ENCODE results near the gene ERC1.

The ERC1 gene

DNA sequence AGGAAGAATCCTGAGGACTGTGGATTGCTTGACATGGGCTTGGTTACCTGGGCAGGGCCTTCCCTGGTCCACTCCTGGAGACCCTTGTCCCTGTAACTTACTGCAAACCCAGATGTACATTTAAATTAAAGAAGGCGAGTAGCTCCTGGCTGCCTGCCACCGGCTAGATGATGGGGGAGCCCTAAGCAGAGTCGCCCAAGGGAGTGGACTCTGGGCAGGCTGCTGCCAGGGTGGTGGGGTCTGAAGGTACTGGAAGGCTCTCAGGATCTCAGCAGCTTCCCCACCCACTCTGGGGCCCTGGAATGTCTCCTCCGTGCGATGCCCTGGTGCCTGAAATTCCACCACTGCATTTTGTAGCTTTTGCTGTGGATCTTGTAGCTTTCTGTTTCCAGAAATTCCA lies 528.6 kb downstream of the ERC1 start:
- peaks cover 8% of the 10 kb centered on the region for H3K27me3 ChIP-seq (ENCODE audit: control insufficient read depth, low read length)
- no peaks in the 10 kb centered on the region for H3K36me3 ChIP-seq (ENCODE audit: control insufficient read depth, low read length)
- no peaks in the 10 kb centered on the region for H3K79me2 ChIP-seq (ENCODE audit: control insufficient read depth, low read length)
- TF ChIP-seq EZH2phosphoT487 (IDR thresholded peaks at IDR 0.05; ENCODE audit: borderline replicate concordance, low read length), result no peak
- TF ChIP-seq, protein P1, sequence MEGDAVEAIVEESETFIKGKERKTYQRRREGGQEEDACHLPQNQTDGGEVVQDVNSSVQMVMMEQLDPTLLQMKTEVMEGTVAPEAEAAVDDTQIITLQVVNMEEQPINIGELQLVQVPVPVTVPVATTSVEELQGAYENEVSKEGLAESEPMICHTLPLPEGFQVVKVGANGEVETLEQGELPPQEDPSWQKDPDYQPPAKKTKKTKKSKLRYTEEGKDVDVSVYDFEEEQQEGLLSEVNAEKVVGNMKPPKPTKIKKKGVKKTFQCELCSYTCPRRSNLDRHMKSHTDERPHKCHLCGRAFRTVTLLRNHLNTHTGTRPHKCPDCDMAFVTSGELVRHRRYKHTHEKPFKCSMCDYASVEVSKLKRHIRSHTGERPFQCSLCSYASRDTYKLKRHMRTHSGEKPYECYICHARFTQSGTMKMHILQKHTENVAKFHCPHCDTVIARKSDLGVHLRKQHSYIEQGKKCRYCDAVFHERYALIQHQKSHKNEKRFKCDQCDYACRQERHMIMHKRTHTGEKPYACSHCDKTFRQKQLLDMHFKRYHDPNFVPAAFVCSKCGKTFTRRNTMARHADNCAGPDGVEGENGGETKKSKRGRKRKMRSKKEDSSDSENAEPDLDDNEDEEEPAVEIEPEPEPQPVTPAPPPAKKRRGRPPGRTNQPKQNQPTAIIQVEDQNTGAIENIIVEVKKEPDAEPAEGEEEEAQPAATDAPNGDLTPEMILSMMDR (IDR thresholded peaks at IDR 0.05; ENCODE audit: low read depth, low read length, poor library complexity, severe bottlenecking), result no peak
- no peak overlapping the region for H3K27ac ChIP-seq (ENCODE audit: low read depth, low read length)
- no peak overlapping the region for H3K4me3 ChIP-seq (ENCODE audit: low read length)
- H3K9me3 ChIP-seq (ENCODE audit: control insufficient read depth, insufficient read depth, low read length), result peaks cover 4% of the 10 kb centered on the region
- no peaks in the 10 kb centered on the region for H4K20me1 ChIP-seq (ENCODE audit: control insufficient read depth, insufficient read depth, low read depth, low read length)
- no peak overlapping the region for H3K4me2 ChIP-seq (ENCODE audit: low read length)
- H3F3A ChIP-seq (ENCODE audit: control insufficient read depth, insufficient read depth), result no peaks in the 10 kb centered on the region
- no peaks in the 10 kb centered on the region for H3K4me1 ChIP-seq (ENCODE audit: control insufficient read depth, low read length)
- H3K9me2 ChIP-seq (replicated peaks; ENCODE audit: control insufficient read depth, low read length), result no peaks in the 10 kb centered on the region

DNA sequence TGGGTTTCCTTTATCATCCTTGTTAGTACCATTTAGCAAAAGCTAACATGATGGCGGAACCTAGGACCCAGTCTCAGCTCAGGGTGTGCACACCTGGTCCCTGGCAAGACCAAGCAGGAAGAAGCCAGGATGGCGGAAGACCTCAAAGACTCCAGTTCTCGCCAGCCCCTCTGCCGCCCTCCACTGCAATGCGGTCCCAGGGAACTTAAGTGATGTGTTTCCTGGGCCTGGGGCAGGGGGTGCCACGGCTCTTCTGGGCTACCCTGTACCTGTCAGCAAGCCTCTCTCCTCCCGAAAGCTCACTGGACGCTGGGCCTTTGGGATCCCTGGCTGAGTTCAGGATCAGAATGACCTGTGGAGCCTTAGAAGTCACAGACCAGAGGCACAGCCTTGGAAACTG lies 532.0 kb downstream of the ERC1 start:
- H4K20me1 ChIP-seq (ENCODE audit: control insufficient read depth, insufficient read depth, low read depth, low read length), result no peaks in the 10 kb centered on the region
- H3K4me2 ChIP-seq (ENCODE audit: low read length), result no peak overlapping the region
- no peak overlapping the region for H3K4me3 ChIP-seq (ENCODE audit: low read length)
- peaks cover 5% of the 10 kb centered on the region; the same call in 1 of the 2 replicates for H3K4me1 ChIP-seq (ENCODE audit: control insufficient read depth, low read length)
- H3K27ac ChIP-seq (ENCODE audit: low read depth, low read length), result no peak overlapping the region
- H3K9me2 ChIP-seq (replicated peaks; ENCODE audit: control insufficient read depth, low read length), result no peaks in the 10 kb centered on the region
- TF ChIP-seq, protein P1 (IDR thresholded peaks at IDR 0.05; ENCODE audit: low read depth, low read length, poor library complexity, severe bottlenecking), result no peak
- H3K36me3 ChIP-seq (ENCODE audit: control insufficient read depth, low read length), result no peaks in the 10 kb centered on the region
- no peaks in the 10 kb centered on the region for H3F3A ChIP-seq (ENCODE audit: control insufficient read depth, insufficient read depth)
- no peaks in the 10 kb centered on the region for H3K9me3 ChIP-seq (ENCODE audit: control insufficient read depth, insufficient read depth, low read length)
- peaks cover 24% of the 10 kb centered on the region for H3K27me3 ChIP-seq (ENCODE audit: control insufficient read depth, low read length)
- no peaks in the 10 kb centered on the region for H3K79me2 ChIP-seq (ENCODE audit: control insufficient read depth, low read length)

DNA sequence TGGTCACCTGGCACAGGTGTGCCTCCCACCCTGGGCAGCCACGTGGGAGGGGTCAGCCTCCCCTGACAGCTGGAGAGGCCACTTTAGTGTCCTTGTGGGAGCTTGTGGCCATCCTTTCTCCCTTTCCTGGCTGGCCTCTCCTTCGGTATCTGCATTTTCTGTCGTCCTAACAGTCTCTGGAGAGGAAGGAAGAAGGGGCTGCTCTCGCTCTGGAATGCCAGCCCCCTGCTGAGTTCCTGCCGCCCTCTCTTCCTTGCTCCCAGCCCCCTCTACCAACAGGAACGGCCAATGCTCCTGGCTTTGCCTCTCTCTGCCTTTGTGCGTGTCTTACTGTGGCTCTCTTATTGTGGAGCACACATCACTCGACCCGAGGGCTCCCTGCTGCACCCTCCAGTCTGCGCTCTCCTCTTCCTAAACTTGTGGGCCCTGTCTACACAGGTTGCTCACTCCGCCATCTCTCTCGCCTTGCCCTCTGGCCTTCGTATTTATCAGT lies 532.6 kb downstream of the ERC1 start:
- Histone ChIP-seq H4K20me1 (ENCODE audit: control insufficient read depth, insufficient read depth, low read depth, low read length) (no peaks in the 10 kb centered on the region), H3K9me2 (replicated peaks; ENCODE audit: control insufficient read depth, low read length) (no peaks in the 10 kb centered on the region), H3F3A (ENCODE audit: control insufficient read depth, insufficient read depth) (no peaks in the 10 kb centered on the region), H3K4me2 (ENCODE audit: low read length) (no peak overlapping the region), H3K4me1 (ENCODE audit: control insufficient read depth, low read length) (peaks cover 5% of the 10 kb centered on the region; the same call in 1 of the 2 replicates), H3K27ac (ENCODE audit: low read depth, low read length) (no peak overlapping the region), H3K27me3 (ENCODE audit: control insufficient read depth, low read length) (peaks cover 28% of the 10 kb centered on the region), H3K79me2 (ENCODE audit: control insufficient read depth, low read length) (no peaks in the 10 kb centered on the region), H3K9me3 (ENCODE audit: control insufficient read depth, insufficient read depth, low read length) (no peaks in the 10 kb centered on the region), H3K4me3 (ENCODE audit: low read length) (no peak overlapping the region), H3K36me3 (ENCODE audit: control insufficient read depth, low read length) (no peaks in the 10 kb centered on the region)
- TF ChIP-seq, protein P1 (IDR thresholded peaks at IDR 0.05; ENCODE audit: low read depth, low read length, poor library complexity, severe bottlenecking), result no peak
- TF ChIP-seq EZH2phosphoT487 (IDR thresholded peaks at IDR 0.05; ENCODE audit: borderline replicate concordance, low read length), result no peak

Data from DOHH2 (cell line).